ENCODE results near the gene ACTL8. TPM values are rescaled to one million over a fixed set of nuclear protein-coding genes. Genes with fewer than 3 reads are reported as not detected.

Gene ACTL8
- total RNA-seq, 2 experiments from 2014 or later = not detected

DNA sequence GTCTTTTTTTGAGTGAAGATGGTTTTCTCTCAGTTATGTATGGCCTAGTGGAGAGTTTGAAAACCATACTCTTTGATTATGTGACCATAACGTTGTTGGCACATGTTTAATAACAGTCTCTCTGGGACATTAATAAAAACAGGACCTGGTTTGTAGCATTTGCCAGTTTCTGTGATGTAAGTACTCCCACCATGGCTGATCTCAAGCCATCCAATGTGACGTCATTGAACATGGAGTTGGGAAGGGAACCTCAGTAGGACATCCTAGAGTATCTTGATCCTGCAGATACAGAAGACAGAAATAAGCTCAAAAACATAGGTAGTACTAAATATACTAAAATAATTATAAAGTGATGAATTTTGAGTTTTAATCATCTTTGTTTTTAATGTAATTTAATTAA is 107.0 kb downstream of the ACTL8 start:
- no peaks in the 10 kb centered on the region for H3K4me1 Mint-ChIP-seq (ENCODE audit: low read depth)
- DNase-seq (no peak), ATAC-seq (no peak)
- ChIA-PET POLR2A (no interaction called here), CTCF (no interaction called here)
- H3K4me3 Mint-ChIP-seq = no peak overlapping the region
- H3K27ac Mint-ChIP-seq = no peak overlapping the region
- H3K36me3 Mint-ChIP-seq (ENCODE audit: low read depth) = no peaks in the 10 kb centered on the region
- H3K27me3 Mint-ChIP-seq (ENCODE audit: low read depth) = peaks cover 2% of the 10 kb centered on the region
- H3K9me3 Mint-ChIP-seq (ENCODE audit: insufficient read depth) = no peaks in the 10 kb centered on the region

DNA sequence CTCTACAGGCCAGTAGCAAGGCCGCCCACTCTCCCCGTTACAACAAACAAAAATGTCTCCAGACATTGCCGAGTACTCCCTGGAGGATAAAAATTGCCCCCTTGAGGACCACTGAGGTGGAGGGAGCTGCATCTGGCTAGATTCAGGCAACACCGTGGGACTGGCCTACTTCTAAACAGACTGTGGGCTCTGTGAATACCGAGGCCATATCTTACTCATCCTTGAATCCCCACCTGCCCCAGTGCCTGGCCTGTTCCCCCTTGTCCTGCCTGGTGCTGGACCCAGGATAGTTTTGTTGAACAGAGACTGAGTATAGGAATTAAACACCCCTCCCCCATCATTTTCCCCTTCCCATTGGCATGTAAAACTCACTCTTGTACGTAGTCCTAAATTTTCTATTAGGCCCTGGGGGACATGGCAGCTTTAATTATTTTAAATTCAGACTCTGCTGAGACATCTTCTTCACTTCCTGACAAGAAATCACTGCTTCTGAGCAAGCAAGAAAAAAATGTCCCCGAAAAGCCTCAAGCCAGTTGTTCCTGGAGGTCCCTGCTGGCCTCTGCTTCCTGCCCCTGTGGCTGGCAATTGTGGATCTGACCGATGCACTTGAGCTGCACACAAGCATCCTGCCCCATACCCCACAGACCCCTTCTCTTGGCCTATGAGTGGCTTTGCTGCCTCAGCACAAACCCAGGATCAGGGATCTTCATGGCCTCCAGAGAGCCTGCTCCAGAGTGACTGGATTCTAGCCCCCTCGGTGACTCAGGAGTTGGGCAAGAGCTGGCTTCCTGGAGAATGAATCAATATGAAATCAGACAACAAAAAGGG is 111.0 kb downstream of the ACTL8 start:
- Mint-ChIP-seq H3K27me3 (ENCODE audit: low read depth) (peaks cover 2% of the 10 kb centered on the region), H3K4me3 (no peak overlapping the region), H3K4me1 (ENCODE audit: low read depth) (no peaks in the 10 kb centered on the region), H3K27ac (no peak overlapping the region), H3K36me3 (ENCODE audit: low read depth) (no peaks in the 10 kb centered on the region), H3K9me3 (ENCODE audit: insufficient read depth) (no peaks in the 10 kb centered on the region)
- ATAC-seq = no peak
- POLR2A ChIA-PET = no interaction called here
- no peak for DNase-seq
- CTCF ChIA-PET = no interaction called here

DNA sequence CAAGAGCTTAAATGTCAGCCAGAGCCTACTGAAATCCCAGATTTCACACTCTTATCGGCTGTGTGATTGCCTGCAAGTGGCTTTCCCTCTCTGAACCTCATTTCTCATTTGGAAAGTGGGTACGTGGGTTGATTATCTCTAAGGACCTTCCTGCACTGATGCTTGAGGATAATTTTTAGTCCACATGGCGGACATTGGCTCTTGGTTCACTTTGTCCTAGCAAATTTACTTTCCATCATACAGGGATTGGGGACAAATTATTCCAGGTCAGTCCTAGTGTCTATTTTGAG is 111.6 kb downstream of the ACTL8 start:
- H3K4me1 Mint-ChIP-seq (ENCODE audit: low read depth) = no peaks in the 10 kb centered on the region
- no peak overlapping the region for H3K27ac Mint-ChIP-seq

DNA sequence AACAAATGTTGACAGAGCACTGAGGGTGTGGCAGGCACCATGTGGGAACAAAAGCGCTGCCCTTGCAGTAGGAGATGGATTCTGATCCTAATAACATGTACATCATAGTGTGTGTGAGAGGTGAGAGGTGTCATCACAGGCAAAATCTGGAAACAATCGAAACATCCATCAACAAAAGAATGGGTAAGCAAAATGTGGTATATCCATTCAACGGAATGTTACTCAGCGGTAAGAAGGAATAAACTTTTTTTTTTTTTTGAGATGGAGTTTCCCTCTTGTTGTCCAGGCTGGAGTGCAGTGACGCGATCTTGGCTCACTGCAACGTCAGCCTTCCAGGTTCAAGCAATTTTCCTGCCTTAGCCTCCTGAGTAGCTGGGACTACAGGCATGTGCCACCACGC is 112.3 kb downstream of the ACTL8 start:
- H3K36me3 Mint-ChIP-seq (ENCODE audit: low read depth) = no peaks in the 10 kb centered on the region
- ATAC-seq (no peak), DNase-seq (no peak)
- no peak overlapping the region for H3K27ac Mint-ChIP-seq
- H3K4me1 Mint-ChIP-seq (ENCODE audit: low read depth) = no peaks in the 10 kb centered on the region
- no peaks in the 10 kb centered on the region for H3K9me3 Mint-ChIP-seq (ENCODE audit: insufficient read depth)
- ChIA-PET CTCF (no interaction called here), POLR2A (no interaction called here)
- H3K27me3 Mint-ChIP-seq (ENCODE audit: low read depth) = peaks cover 2% of the 10 kb centered on the region
- H3K4me3 Mint-ChIP-seq = no peak overlapping the region

More for the DNA sequence above, 111.6 kb downstream of the ACTL8 start:
- Mint-ChIP-seq H3K9me3 (ENCODE audit: insufficient read depth) (no peaks in the 10 kb centered on the region), H3K27me3 (ENCODE audit: low read depth) (peaks cover 2% of the 10 kb centered on the region), H3K4me3 (no peak overlapping the region), H3K36me3 (ENCODE audit: low read depth) (no peaks in the 10 kb centered on the region)
- ChIA-PET POLR2A (no interaction called here), CTCF (no interaction called here)
- ATAC-seq (no peak), DNase-seq (no peak)

DNA sequence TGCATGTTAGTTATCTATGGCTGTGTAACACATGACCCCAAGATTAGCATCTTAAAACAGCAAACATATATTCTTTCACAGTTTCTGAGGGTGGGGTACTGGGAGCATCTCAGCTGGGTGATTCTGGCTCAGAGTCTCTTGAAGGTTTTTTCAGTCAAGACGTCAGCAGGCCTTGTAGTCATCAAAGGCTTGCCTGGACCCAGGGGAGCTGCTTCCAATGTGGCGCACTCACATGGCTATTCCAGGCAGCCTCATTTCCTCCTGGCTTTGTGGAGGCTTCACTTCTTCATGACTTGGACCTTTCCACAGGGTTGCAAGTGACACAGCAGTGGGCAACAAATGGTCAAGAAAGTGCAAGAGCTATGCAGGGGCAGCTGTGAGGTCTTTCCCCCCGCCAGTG is 114.7 kb downstream of the ACTL8 start:
- no peaks in the 10 kb centered on the region for H3K9me3 Mint-ChIP-seq (ENCODE audit: insufficient read depth)
- no peaks in the 10 kb centered on the region for H3K4me1 Mint-ChIP-seq (ENCODE audit: low read depth)
- ChIA-PET POLR2A (no interaction called here), CTCF (no interaction called here)
- H3K4me3 Mint-ChIP-seq = no peak overlapping the region
- no peak for ATAC-seq
- no peak overlapping the region for H3K27ac Mint-ChIP-seq
- no peaks in the 10 kb centered on the region for H3K36me3 Mint-ChIP-seq (ENCODE audit: low read depth)
- no peak for DNase-seq
- no peaks in the 10 kb centered on the region for H3K27me3 Mint-ChIP-seq (ENCODE audit: low read depth)

DNA sequence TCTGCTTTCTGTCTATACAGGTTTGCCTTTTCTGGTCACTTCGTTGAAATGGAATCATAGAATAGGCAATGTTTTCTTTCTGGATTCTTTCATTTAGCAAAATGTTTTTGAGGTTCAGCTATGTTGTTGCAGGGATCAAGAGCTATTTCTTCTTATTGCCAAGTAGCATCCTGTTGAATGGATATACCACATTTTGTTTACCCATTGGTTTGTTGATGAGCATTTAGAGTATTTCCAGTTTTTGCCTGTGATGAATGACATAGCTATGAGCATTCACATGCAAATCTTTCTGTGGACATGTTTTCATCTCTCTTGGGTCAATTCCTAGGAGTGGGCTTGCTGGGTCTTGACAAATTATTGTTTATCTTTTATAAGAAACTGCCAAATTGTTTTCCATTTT is 115.5 kb downstream of the ACTL8 start:
- H3K27me3 Mint-ChIP-seq (ENCODE audit: low read depth) = no peaks in the 10 kb centered on the region
- ChIA-PET CTCF (no interaction called here), POLR2A (no interaction called here)
- no peak overlapping the region for H3K4me3 Mint-ChIP-seq
- no peaks in the 10 kb centered on the region for H3K36me3 Mint-ChIP-seq (ENCODE audit: low read depth)
- ATAC-seq (no peak), DNase-seq (no peak)
- H3K9me3 Mint-ChIP-seq (ENCODE audit: insufficient read depth) = no peaks in the 10 kb centered on the region
- H3K27ac Mint-ChIP-seq = no peak overlapping the region
- no peaks in the 10 kb centered on the region for H3K4me1 Mint-ChIP-seq (ENCODE audit: low read depth)

DNA sequence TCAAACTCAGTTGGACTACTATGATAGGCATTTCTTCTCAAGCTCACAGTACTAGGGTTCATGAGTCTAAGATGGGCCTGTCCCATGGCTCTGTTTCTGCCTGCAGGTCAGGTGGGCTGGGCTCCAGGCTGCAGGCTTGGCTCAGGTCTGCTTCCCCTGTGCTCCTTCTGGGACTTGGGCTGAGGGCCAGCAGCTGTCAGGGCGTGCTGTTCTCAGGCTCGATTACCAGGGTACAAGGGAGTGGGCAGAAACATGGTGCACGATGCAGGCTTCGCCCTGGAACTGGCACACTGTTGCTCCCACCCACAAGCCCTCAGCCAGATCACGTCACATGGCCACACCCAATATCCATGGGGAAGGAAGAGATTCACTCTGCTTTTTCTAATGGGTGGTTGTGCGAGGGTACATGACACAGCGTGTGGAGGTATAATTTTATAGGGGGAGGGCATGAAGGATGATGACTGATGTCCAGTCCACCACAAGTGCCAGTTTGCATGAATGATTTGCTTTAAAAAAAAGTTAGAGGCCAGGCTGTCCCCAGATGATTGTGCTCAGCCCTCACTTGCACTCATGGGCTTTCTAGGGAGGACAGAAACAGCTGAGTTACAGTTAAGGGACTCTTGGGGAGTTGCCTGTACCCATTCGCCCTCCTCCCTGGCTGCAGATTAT is 118.0 kb downstream of the ACTL8 start:
- ATAC-seq (no peak), DNase-seq (no peak)
- ChIA-PET CTCF (no interaction called here), POLR2A (no interaction called here)
- H3K36me3 Mint-ChIP-seq (ENCODE audit: low read depth) = no peaks in the 10 kb centered on the region
- no peak overlapping the region for H3K4me3 Mint-ChIP-seq
- no peaks in the 10 kb centered on the region for H3K9me3 Mint-ChIP-seq (ENCODE audit: insufficient read depth)
- no peaks in the 10 kb centered on the region for H3K27me3 Mint-ChIP-seq (ENCODE audit: low read depth)
- H3K27ac Mint-ChIP-seq = no peak overlapping the region
- no peaks in the 10 kb centered on the region for H3K4me1 Mint-ChIP-seq (ENCODE audit: low read depth)

DNA sequence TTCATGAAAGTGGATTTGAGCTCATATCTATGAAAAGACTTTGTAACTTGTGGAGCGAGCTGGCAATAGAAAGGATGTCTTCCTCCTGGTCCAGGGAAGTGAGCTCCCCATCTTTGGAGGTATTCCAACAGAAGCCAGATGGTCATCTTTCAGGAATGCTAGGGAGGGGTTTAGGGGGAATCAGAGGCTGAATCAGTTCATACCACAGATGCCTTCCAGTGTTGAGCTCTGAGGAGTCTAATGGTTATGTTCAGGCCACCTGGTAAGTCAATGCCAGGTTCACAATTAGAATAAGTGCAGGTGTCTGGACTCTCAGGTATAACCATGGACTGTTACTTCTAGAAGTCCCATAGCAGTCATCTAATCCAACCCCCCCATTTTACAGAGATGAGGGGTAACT is 119.1 kb downstream of the ACTL8 start:
- Mint-ChIP-seq H3K27me3 (ENCODE audit: low read depth) (no peaks in the 10 kb centered on the region), H3K9me3 (ENCODE audit: insufficient read depth) (no peaks in the 10 kb centered on the region), H3K4me1 (ENCODE audit: low read depth) (no peaks in the 10 kb centered on the region), H3K4me3 (no peak overlapping the region), H3K36me3 (ENCODE audit: low read depth) (no peaks in the 10 kb centered on the region), H3K27ac (no peak overlapping the region)
- ChIA-PET POLR2A (no interaction called here), CTCF (no interaction called here)
- ATAC-seq (no peak), DNase-seq (no peak)

DNA sequence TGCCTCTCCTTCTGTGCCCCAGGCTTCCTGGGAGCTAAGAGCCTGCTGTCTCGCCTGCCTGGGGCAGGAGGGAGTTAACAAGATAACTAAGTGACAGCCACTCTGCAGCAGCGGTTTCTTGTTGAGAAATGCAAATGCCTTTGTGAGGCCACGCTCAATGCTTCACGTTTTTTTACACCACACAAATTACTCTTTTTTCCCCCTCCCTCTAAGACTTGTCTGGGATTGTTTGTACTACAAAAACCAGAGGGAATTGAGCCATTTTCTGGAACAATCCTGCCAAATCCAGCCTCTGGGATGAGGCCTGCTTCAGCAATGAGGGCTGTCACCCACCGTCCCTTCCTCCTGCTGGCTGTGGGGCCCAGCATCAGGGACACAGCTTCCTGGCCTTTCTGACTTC is 119.6 kb downstream of the ACTL8 start:
- ATAC-seq = no peak
- Mint-ChIP-seq H3K4me3 (no peak overlapping the region), H3K36me3 (ENCODE audit: low read depth) (no peaks in the 10 kb centered on the region), H3K9me3 (ENCODE audit: insufficient read depth) (no peaks in the 10 kb centered on the region), H3K27me3 (ENCODE audit: low read depth) (no peaks in the 10 kb centered on the region), H3K27ac (no peak overlapping the region), H3K4me1 (ENCODE audit: low read depth) (no peaks in the 10 kb centered on the region)
- POLR2A ChIA-PET = no interaction called here
- CTCF ChIA-PET = no interaction called here
- no peak for DNase-seq

DNA sequence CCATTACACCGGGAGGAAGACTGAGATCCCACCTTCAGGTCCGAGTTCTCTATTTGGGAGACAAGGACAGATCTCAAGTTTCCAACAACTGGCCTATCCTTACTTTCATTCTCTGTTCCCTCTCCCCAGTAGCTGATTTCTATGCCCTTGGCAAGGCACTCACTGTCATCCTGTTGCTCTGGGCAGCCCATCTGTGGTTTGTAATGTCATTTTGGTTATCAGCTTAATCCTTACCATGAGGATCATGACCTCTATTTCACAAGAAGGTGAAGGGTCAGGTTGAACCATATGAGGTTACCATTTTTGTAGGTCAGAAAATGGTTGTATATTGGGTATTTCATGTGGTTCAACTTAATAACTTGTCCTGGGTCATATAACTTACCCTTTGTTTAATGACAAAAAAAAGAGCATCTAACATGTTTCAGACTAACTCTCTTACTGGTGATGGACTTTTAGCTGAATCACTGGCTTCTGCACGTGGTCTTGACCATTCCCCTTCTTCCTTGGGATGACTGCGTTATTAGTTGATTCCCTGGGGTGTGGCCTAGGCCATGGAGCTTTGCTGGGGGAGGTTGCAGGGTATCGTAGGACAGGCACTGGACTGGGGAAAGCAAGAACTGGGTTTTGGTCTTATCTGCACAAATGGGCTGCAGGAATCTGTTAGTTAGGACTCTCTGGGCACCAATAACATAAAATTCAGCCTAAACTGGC is 120.2 kb downstream of the ACTL8 start:
- no peak overlapping the region for H3K4me3 Mint-ChIP-seq
- DNase-seq (no peak), ATAC-seq (no peak)
- H3K4me1 Mint-ChIP-seq (ENCODE audit: low read depth) = no peaks in the 10 kb centered on the region
- no peaks in the 10 kb centered on the region for H3K27me3 Mint-ChIP-seq (ENCODE audit: low read depth)
- POLR2A ChIA-PET = no interaction called here
- no peaks in the 10 kb centered on the region for H3K36me3 Mint-ChIP-seq (ENCODE audit: low read depth)
- H3K9me3 Mint-ChIP-seq (ENCODE audit: insufficient read depth) = no peaks in the 10 kb centered on the region
- CTCF ChIA-PET = no interaction called here
- no peak overlapping the region for H3K27ac Mint-ChIP-seq

DNA sequence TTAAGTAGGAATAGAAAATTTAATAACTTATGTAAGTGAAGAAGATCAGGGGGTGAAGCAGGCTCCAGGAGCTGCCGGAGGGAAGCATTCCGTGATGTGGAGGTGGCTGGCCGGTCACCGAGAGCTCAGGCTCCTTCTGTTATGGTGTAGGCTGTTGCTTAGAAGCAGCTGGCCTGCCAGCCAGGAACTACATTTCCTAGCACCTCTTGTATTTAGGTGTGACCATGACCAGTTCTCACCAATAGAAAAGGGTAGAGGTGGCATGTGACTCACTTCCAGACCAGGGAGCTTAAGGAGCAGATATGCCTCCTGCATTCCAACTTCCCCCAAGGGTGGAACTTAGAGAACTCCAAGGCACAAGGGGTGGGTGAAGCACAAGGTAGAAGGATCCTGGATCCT is 120.7 kb downstream of the ACTL8 start:
- H3K9me3 Mint-ChIP-seq (ENCODE audit: insufficient read depth) = no peaks in the 10 kb centered on the region
- no peaks in the 10 kb centered on the region for H3K27me3 Mint-ChIP-seq (ENCODE audit: low read depth)
- H3K4me3 Mint-ChIP-seq = no peak overlapping the region
- POLR2A ChIA-PET = no interaction called here
- no peak for ATAC-seq
- H3K4me1 Mint-ChIP-seq (ENCODE audit: low read depth) = no peaks in the 10 kb centered on the region
- H3K36me3 Mint-ChIP-seq (ENCODE audit: low read depth) = no peaks in the 10 kb centered on the region
- CTCF ChIA-PET = no interaction called here
- H3K27ac Mint-ChIP-seq = no peak overlapping the region
- no peak for DNase-seq

All from activated CD8-positive, alpha-beta T cell treated with anti-CD3 and anti-CD28 coated beads, Interleukin-2, amount 10 ng/mL, durations not matched to agents 7 days and 5 days (primary cell).